Testis (tissue), 2 donors: ENCODE data around the gene ZNF383.

Experiments
- POLR2A ChIP-seq: fragments of 450-650 bp; IDR thresholded peaks from one replicate; pipeline ENCODE4 v1.6.1; 2017; ENCODE audit warnings: antibody characterized with exemption, mild to moderate bottlenecking, moderate library complexity
- TF ChIP-seq, protein P1 (sequence below), 3 experiments: fragments of 450-650 bp in 2 of 3; fragments of 200-600 bp in 1 of 3; sonication (generic) in 1 of 3; IDR thresholded peaks; one replicate each; pipeline ENCODE4 v1.5.1; 2016 to 2019; ENCODE audit warnings: antibody characterized with exemption in 3 of 3, mild to moderate bottlenecking in 2 of 3, moderate library complexity in 1 of 3

DNA sequence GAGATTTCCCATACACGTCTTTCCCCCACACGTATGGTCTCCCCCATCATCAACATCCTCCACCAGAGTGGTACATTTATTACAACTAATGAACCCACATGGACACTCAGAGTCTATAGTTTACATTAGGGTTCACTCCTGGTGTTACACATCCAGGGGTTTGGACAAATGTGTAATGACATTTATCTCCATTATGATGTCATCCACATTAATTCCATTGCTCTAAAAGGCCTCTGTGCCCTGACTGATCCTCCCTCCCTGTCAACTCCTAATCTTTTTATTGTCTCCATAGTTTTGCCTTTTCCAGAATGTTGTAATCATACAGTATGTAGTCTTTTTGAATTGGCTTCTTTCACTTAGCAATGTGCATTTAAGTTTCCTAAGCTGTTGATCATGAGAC lies 8.2 kb downstream of the ZNF383 start:
- TF ChIP-seq, protein P1, sequence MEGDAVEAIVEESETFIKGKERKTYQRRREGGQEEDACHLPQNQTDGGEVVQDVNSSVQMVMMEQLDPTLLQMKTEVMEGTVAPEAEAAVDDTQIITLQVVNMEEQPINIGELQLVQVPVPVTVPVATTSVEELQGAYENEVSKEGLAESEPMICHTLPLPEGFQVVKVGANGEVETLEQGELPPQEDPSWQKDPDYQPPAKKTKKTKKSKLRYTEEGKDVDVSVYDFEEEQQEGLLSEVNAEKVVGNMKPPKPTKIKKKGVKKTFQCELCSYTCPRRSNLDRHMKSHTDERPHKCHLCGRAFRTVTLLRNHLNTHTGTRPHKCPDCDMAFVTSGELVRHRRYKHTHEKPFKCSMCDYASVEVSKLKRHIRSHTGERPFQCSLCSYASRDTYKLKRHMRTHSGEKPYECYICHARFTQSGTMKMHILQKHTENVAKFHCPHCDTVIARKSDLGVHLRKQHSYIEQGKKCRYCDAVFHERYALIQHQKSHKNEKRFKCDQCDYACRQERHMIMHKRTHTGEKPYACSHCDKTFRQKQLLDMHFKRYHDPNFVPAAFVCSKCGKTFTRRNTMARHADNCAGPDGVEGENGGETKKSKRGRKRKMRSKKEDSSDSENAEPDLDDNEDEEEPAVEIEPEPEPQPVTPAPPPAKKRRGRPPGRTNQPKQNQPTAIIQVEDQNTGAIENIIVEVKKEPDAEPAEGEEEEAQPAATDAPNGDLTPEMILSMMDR (IDR thresholded peaks at IDR 0.05), result no peak
- no peak for TF ChIP-seq POLR2A
